HepG2 (cell line): Measurements from ENCODE around the gene TRAPPC1.

Source experiments
- CBX2 ChIP-seq, 2 experiments: fragments of 200-600 bp in 1 of 2; sonication (generic); formaldehyde crosslinking in 1 of 2; IDR thresholded peaks; 2 replicates each; pipeline versions ENCODE4 v1.7.0 to v1.8.1; 2018 to 2022; ENCODE audit warnings: low read depth in 2 of 2, low read length in 1 of 2, mild to moderate bottlenecking in 1 of 2, missing genetic modification reagents in 1 of 2
- TF ChIP-seq, protein P1 (sequence below): sonication (generic); formaldehyde crosslinking; IDR thresholded peaks from 2 replicates; pipeline ENCODE4 v1.8.1; 2023; ENCODE audit warnings: mild to moderate bottlenecking, moderate library complexity, missing genetic modification reagents

DNA sequence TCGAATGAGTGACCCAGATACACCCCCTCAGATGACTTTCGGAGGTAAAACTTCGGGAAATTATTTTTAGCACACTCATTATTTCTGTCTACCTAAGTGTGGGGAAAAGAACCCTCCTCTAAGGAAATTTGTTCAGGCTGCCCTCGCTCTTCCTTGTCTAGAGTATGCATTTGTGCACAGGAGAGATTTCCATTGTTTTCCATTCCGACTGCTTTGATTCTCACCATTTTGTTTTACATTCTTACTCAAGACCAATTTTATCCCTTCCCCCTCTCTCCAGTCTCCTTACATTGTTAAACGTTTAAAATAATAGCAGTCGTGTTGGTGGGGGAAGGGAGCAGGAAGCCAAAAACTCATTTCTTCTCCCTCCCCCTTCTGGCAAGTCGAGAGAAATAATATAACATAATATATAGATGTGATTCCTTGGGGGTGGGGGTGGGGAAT is 44.7 kb downstream of the TRAPPC1 start:
- TF ChIP-seq, protein P1, sequence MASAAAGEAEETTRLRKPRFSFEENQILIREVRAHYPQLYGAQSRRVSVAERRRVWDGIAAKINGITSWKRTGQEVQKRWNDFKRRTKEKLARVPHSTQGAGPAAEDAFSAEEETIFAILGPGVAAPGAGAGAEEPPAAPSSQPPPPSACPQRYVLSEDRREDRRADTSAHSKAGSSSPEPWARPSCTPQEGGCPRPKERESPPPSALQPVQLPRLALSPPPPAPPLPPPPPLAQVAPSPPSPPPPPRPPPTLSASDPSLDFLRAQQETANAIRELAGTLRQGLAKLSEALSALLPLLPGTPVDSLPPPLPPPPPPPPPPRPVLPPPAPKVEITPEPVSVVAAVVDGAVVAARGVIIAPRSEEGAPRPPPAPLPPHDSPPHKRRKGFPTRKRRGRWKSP (CRISPR knock-in tag) = no peak
- TF ChIP-seq CBX2 (IDR thresholded peaks at IDR 0.05; ENCODE audit: low read depth, low read length) (no peak), CBX2 (CRISPR knock-in tag; IDR thresholded peaks at IDR 0.05; ENCODE audit: low read depth) (no peak)
